ENCODE measurements around the gene UGGT2. TPM values are rescaled to one million over a fixed set of nuclear protein-coding genes. Genes with fewer than 3 reads are reported as not detected.

Gene UGGT2
- total and polyA plus RNA-seq, 4 donors = 7.6 to 60.2 (median 16.3) TPM

GRCh38 chr13:95921485-95921884 lies 131.7 kb downstream of the UGGT2 start:
- no peak for DNase-seq
- no peaks in the 10 kb centered on the region for H3K9me3 ChIP-seq (ENCODE audit: control insufficient read depth in 4 of 4, insufficient read depth in 3 of 4, low read length in 3 of 4)
- TF ChIP-seq CTCF (IDR thresholded peaks at IDR 0.05; ENCODE audit: control extremely low read depth, extremely low read depth) = no peak
- no peaks in the 10 kb centered on the region for H3K27me3 ChIP-seq (ENCODE audit: control insufficient read depth in 3 of 3, insufficient read depth in 3 of 3, low read length in 2 of 3)
- peaks cover 0 to 3% (median 1%) of the 10 kb centered on the region in 4 donors for H3K36me3 ChIP-seq (ENCODE audit: control insufficient read depth in 4 of 4, insufficient read depth in 4 of 4, low read length in 4 of 4)
- 78 to 81% methylated on average over 2 of the region's 2 CpGs for WGBS, 2 donors
- no peak overlapping the region for H3K9ac ChIP-seq (ENCODE audit: insufficient read depth in 1 of 2, low read length in 2 of 2)
- no peak for ATAC-seq (ENCODE audit: insufficient read depth, low FRiP score)
- H3K4me3 ChIP-seq = no peak overlapping the region
- H3K27ac ChIP-seq (ENCODE audit: low read depth in 1 of 2, low read length in 1 of 2) = no peak overlapping the region
- no peaks in the 10 kb centered on the region for H3K4me1 ChIP-seq (ENCODE audit: control insufficient read depth in 5 of 5, insufficient read depth in 5 of 5, low read length in 5 of 5)

- Histone ChIP-seq H3K36me3 (ENCODE audit: control insufficient read depth in 4 of 4, insufficient read depth in 4 of 4, low read length in 4 of 4) (peaks cover 0 to 5% (median 3%) of the 10 kb centered on the region in 4 donors), H3K4me3 (no peak overlapping the region), H3K27me3 (ENCODE audit: control insufficient read depth in 3 of 3, insufficient read depth in 3 of 3, low read length in 2 of 3) (no peaks in the 10 kb centered on the region), H3K27ac (ENCODE audit: low read depth in 1 of 2, low read length in 1 of 2) (no peak overlapping the region), H3K9me3 (ENCODE audit: control insufficient read depth in 4 of 4, insufficient read depth in 3 of 4, low read length in 3 of 4) (no peaks in the 10 kb centered on the region), H3K4me1 (ENCODE audit: control insufficient read depth in 5 of 5, insufficient read depth in 5 of 5, low read length in 5 of 5) (no peaks in the 10 kb centered on the region), H3K9ac (ENCODE audit: insufficient read depth in 1 of 2, low read length in 2 of 2) (no peak overlapping the region)
- DNase-seq = no peak
- ATAC-seq (ENCODE audit: insufficient read depth, low FRiP score) = no peak
- WGBS, 2 donors = 94 to 95% methylated on average over 4 of the region's 4 CpGs
- TF ChIP-seq CTCF (IDR thresholded peaks at IDR 0.05; ENCODE audit: control extremely low read depth, extremely low read depth) = no peak
These were observed 132.7 kb downstream of the UGGT2 start for GRCh38 chr13:95920485-95920884.

GRCh38 chr13:95918860-95919259 lies 134.3 kb downstream of the UGGT2 start:
- no peak for DNase-seq

More at GRCh38 chr13:95918860-95919259, 134.3 kb downstream of the UGGT2 start:
- Histone ChIP-seq H3K4me3 (no peak overlapping the region), H3K4me1 (ENCODE audit: control insufficient read depth in 5 of 5, insufficient read depth in 5 of 5, low read length in 5 of 5) (no peaks in the 10 kb centered on the region), H3K9me3 (ENCODE audit: control insufficient read depth in 4 of 4, insufficient read depth in 3 of 4, low read length in 3 of 4) (peaks cover 0 to under 1% (median 0%) of the 10 kb centered on the region in 4 donors), H3K9ac (ENCODE audit: insufficient read depth in 1 of 2, low read length in 2 of 2) (no peak overlapping the region), H3K36me3 (ENCODE audit: control insufficient read depth in 4 of 4, insufficient read depth in 4 of 4, low read length in 4 of 4) (peaks cover 0 to 5% (median 2%) of the 10 kb centered on the region in 4 donors), H3K27me3 (ENCODE audit: control insufficient read depth in 3 of 3, insufficient read depth in 3 of 3, low read length in 2 of 3) (no peaks in the 10 kb centered on the region), H3K27ac (ENCODE audit: low read depth in 1 of 2, low read length in 1 of 2) (no peak overlapping the region)
- WGBS, 2 donors = 96 to 97% methylated on average over 2 of the region's 2 CpGs
- no peak for ATAC-seq (ENCODE audit: insufficient read depth, low FRiP score)
- no peak for TF ChIP-seq CTCF (IDR thresholded peaks at IDR 0.05; ENCODE audit: control extremely low read depth, extremely low read depth)
